ENCODE results near the gene RAPGEF6. TPM values are rescaled to one million over a fixed set of nuclear protein-coding genes. Genes with fewer than 3 reads are reported as not detected.

RAPGEF6 gene
- total RNA-seq, 1 donor from 2014 or later: 12.9 TPM

- peak; percentile 26 for DNase-seq (ENCODE audit: low read depth)
- TF ChIP-seq CTCF (conservative IDR thresholded peaks at IDR 0.05; ENCODE audit: low read depth, low read length): no peak
- H3K4me3 ChIP-seq (ENCODE audit: low read depth, low read length): no peak overlapping the region
Observed at GRCh38 chr5:131677115-131677514, 42.1 kb upstream of the RAPGEF6 start.

- H3K4me3 ChIP-seq (ENCODE audit: low read depth, low read length): no peak overlapping the region
- no peak for DNase-seq (ENCODE audit: low read depth)
- TF ChIP-seq CTCF (conservative IDR thresholded peaks at IDR 0.05; ENCODE audit: low read depth, low read length): no peak
Observed at GRCh38 chr5:131672776-131673175, 37.7 kb upstream of the RAPGEF6 start.

GRCh38 chr5:131671994-131672655, 37.1 kb upstream of the RAPGEF6 start:
- H3K4me3 ChIP-seq (ENCODE audit: low read depth, low read length): no peak overlapping the region
- DNase-seq (ENCODE audit: low read depth): no peak
- no peak for TF ChIP-seq CTCF (conservative IDR thresholded peaks at IDR 0.05; ENCODE audit: low read depth, low read length)

- no peak for TF ChIP-seq CTCF (conservative IDR thresholded peaks at IDR 0.05; ENCODE audit: low read depth, low read length)
- no peak overlapping the region for H3K4me3 ChIP-seq (ENCODE audit: low read depth, low read length)
- no peak for DNase-seq (ENCODE audit: low read depth)
Observed at GRCh38 chr5:131671409-131671808, 36.4 kb upstream of the RAPGEF6 start.

- no peak for DNase-seq (ENCODE audit: low read depth)
- no peak for TF ChIP-seq CTCF (conservative IDR thresholded peaks at IDR 0.05; ENCODE audit: low read depth, low read length)
Observed at GRCh38 chr5:131664929-131665328, 29.9 kb upstream of the RAPGEF6 start.

GRCh38 chr5:131661933-131662332, 26.9 kb upstream of the RAPGEF6 start:
- no peak overlapping the region for H3K4me3 ChIP-seq (ENCODE audit: low read depth, low read length)
- DNase-seq (ENCODE audit: low read depth): no peak
- TF ChIP-seq CTCF (conservative IDR thresholded peaks at IDR 0.05; ENCODE audit: low read depth, low read length): no peak

More at GRCh38 chr5:131664929-131665328, 29.9 kb upstream of the RAPGEF6 start:
- no peak overlapping the region for H3K4me3 ChIP-seq (ENCODE audit: low read depth, low read length)

- no peak for DNase-seq (ENCODE audit: low read depth)
- no peak overlapping the region for H3K4me3 ChIP-seq (ENCODE audit: low read depth, low read length)
- TF ChIP-seq CTCF (conservative IDR thresholded peaks at IDR 0.05; ENCODE audit: low read depth, low read length): no peak
Observed at GRCh38 chr5:131659841-131660240, 24.8 kb upstream of the RAPGEF6 start.

Measured in epithelial cell of proximal tubule (primary cell).